ENCODE results near the gene KRTAP3-3. TPM values are rescaled to one million over a fixed set of nuclear protein-coding genes. Genes with fewer than 3 reads are reported as not detected.

KRTAP3-3 gene
- total and polyA plus RNA-seq, 2 donors: 0.87 TPM; not detected in 1

DNA sequence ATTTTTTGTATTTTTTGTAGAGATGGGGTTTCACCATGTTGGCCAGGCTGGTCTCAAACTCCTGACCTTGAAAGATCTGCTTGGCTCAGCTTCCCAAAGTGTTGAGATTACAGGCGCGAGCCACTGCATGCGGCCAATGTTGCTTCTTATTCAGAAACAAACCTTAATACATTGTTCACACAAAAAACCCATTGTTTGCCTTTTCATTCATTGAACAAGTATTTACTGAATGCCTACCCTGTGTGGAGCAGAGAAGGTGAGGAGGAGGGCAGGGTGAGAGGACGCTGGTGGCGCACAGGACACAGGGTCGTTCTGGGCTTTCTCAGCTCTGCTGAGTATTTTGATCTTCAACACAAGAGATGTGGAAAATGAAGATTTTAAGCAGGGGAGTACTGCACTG, 48.5 kb downstream of the KRTAP3-3 start:
- no peak for DNase-seq (ENCODE audit: low read depth in 6 of 9, low spot score in 9 of 9)
- no peaks in the 10 kb centered on the region for H3K4me1 ChIP-seq (ENCODE audit: control insufficient read depth in 2 of 2, insufficient read depth in 2 of 2, low read length in 2 of 2)
- no peaks in the 10 kb centered on the region for H3K9me3 ChIP-seq (ENCODE audit: control insufficient read depth in 2 of 2, insufficient read depth in 1 of 2, low read length in 1 of 2)
- H3K36me3 ChIP-seq (ENCODE audit: control insufficient read depth in 2 of 2, insufficient read depth in 2 of 2, low read length in 1 of 2): no peaks in the 10 kb centered on the region
- H3K4me3 ChIP-seq (ENCODE audit: low read length in 2 of 2): no peak overlapping the region
- peaks cover 0 to 5% of the 10 kb centered on the region in 2 donors for H3K27me3 ChIP-seq (ENCODE audit: control insufficient read depth in 2 of 2, insufficient read depth in 1 of 2, low read length in 1 of 2)
- 96% methylated on average over 6 of the region's 6 CpGs for WGBS
- H3K27ac ChIP-seq (ENCODE audit: low read depth in 1 of 2, low read length in 1 of 2): no peak overlapping the region

- no peaks in the 10 kb centered on the region for H3K36me3 ChIP-seq (ENCODE audit: control insufficient read depth in 2 of 2, insufficient read depth in 2 of 2, low read length in 1 of 2)
- H3K4me1 ChIP-seq (ENCODE audit: control insufficient read depth in 2 of 2, insufficient read depth in 2 of 2, low read length in 2 of 2): no peaks in the 10 kb centered on the region
- no peak for DNase-seq (ENCODE audit: low read depth in 6 of 9, low spot score in 9 of 9)
- WGBS: 67% methylated on average over 1 of the region's 1 CpG
- H3K4me3 ChIP-seq (ENCODE audit: low read length in 2 of 2): no peak overlapping the region
- no peaks in the 10 kb centered on the region for H3K9me3 ChIP-seq (ENCODE audit: control insufficient read depth in 2 of 2, insufficient read depth in 1 of 2, low read length in 1 of 2)
- no peak overlapping the region for H3K27ac ChIP-seq (ENCODE audit: low read depth in 1 of 2, low read length in 1 of 2)
- H3K27me3 ChIP-seq (ENCODE audit: control insufficient read depth in 2 of 2, insufficient read depth in 1 of 2, low read length in 1 of 2): peaks cover 0 to 5% of the 10 kb centered on the region in 2 donors
Measured at GRCh38 chr17:40944531-40944930, 49.4 kb downstream of the KRTAP3-3 start.

Other genes with a start within 250 kb of the KRTAP3-3 start
Only the 30 nearest of the 36 such genes appear.
- 0.05 TPM for gene KRT28, start 194.2 kb downstream of the KRTAP3-3 start, total RNA-seq
- gene KRT28, start 194.2 kb downstream of the KRTAP3-3 start, polyA plus RNA-seq: 0.37 TPM
- gene KRT10, start 171.6 kb downstream of the KRTAP3-3 start, total RNA-seq: 21.1 TPM
- 445 TPM for gene KRT10, start 171.6 kb downstream of the KRTAP3-3 start, polyA plus RNA-seq
- 0.52 TPM for gene KRT12, start 126.9 kb downstream of the KRTAP3-3 start, total RNA-seq
- 1.6 TPM for gene KRT12, start 126.9 kb downstream of the KRTAP3-3 start, polyA plus RNA-seq
- gene KRT20, start 108.9 kb downstream of the KRTAP3-3 start, total RNA-seq: 0.85 TPM
- 3.8 TPM for gene KRT20, start 108.9 kb downstream of the KRTAP3-3 start, polyA plus RNA-seq
- 1.5 TPM for gene KRT23, start 56.5 kb downstream of the KRTAP3-3 start, total RNA-seq
- gene KRT23, start 56.5 kb downstream of the KRTAP3-3 start, polyA plus RNA-seq: 30.7 TPM
- not detected for gene KRT39, start 27.2 kb downstream of the KRTAP3-3 start, total RNA-seq
- gene KRT39, start 27.2 kb downstream of the KRTAP3-3 start, polyA plus RNA-seq: 0.23 TPM
- gene KRT40, start 9.8 kb downstream of the KRTAP3-3 start, total RNA-seq: 0.09 TPM
- gene KRT40, start 9.8 kb downstream of the KRTAP3-3 start, polyA plus RNA-seq: 0.11 TPM
- gene KRTAP3-2, start 5.7 kb upstream of the KRTAP3-3 start, total RNA-seq: not detected
- gene KRTAP3-2, start 5.7 kb upstream of the KRTAP3-3 start, polyA plus RNA-seq: 0.09 TPM
- not detected for gene KRTAP3-1, start 15.0 kb upstream of the KRTAP3-3 start, total RNA-seq
- 0.09 TPM for gene KRTAP3-1, start 15.0 kb upstream of the KRTAP3-3 start, polyA plus RNA-seq
- gene KRTAP1-5, start 33.0 kb upstream of the KRTAP3-3 start, total RNA-seq: not detected
- 0.05 TPM for gene KRTAP1-5, start 33.0 kb upstream of the KRTAP3-3 start, polyA plus RNA-seq
- gene KRTAP1-4, start 36.0 kb upstream of the KRTAP3-3 start, total RNA-seq: not detected
- not detected for gene KRTAP1-4, start 36.0 kb upstream of the KRTAP3-3 start, polyA plus RNA-seq
- gene KRTAP1-3, start 40.7 kb upstream of the KRTAP3-3 start, total RNA-seq: not detected
- gene KRTAP1-3, start 40.7 kb upstream of the KRTAP3-3 start, polyA plus RNA-seq: not detected
- gene KRTAP1-1, start 47.3 kb upstream of the KRTAP3-3 start, total RNA-seq: not detected
- gene KRTAP1-1, start 47.3 kb upstream of the KRTAP3-3 start, polyA plus RNA-seq: 0.14 TPM
- not detected for gene KRTAP2-1, start 53.2 kb upstream of the KRTAP3-3 start, total RNA-seq
- gene KRTAP2-1, start 53.2 kb upstream of the KRTAP3-3 start, polyA plus RNA-seq: 0.05 TPM
- gene KRTAP2-2, start 61.1 kb upstream of the KRTAP3-3 start, total RNA-seq: not detected
- gene KRTAP2-2, start 61.1 kb upstream of the KRTAP3-3 start, polyA plus RNA-seq: not detected
- gene KRTAP2-3, start 66.0 kb upstream of the KRTAP3-3 start, total RNA-seq: not detected
- gene KRTAP2-3, start 66.0 kb upstream of the KRTAP3-3 start, polyA plus RNA-seq: 0.18 TPM
- not detected for gene KRTAP2-4, start 71.7 kb upstream of the KRTAP3-3 start, total RNA-seq
- gene KRTAP2-4, start 71.7 kb upstream of the KRTAP3-3 start, polyA plus RNA-seq: not detected
- gene KRTAP4-7, start 90.0 kb upstream of the KRTAP3-3 start, total RNA-seq: not detected
- gene KRTAP4-7, start 90.0 kb upstream of the KRTAP3-3 start, polyA plus RNA-seq: not detected
- gene KRTAP4-8, start 104.0 kb upstream of the KRTAP3-3 start, total RNA-seq: not detected
- 0.02 TPM for gene KRTAP4-8, start 104.0 kb upstream of the KRTAP3-3 start, polyA plus RNA-seq
- gene KRTAP4-16, start 108.0 kb upstream of the KRTAP3-3 start, total RNA-seq: not detected
- gene KRTAP4-16, start 108.0 kb upstream of the KRTAP3-3 start, polyA plus RNA-seq: not detected
- not detected for gene KRTAP4-9, start 111.2 kb upstream of the KRTAP3-3 start, total RNA-seq
- not detected for gene KRTAP4-9, start 111.2 kb upstream of the KRTAP3-3 start, polyA plus RNA-seq
- not detected for gene KRTAP4-11, start 124.2 kb upstream of the KRTAP3-3 start, total RNA-seq
- not detected for gene KRTAP4-11, start 124.2 kb upstream of the KRTAP3-3 start, polyA plus RNA-seq
- not detected for gene KRTAP4-12, start 130.0 kb upstream of the KRTAP3-3 start, total RNA-seq
- not detected for gene KRTAP4-12, start 130.0 kb upstream of the KRTAP3-3 start, polyA plus RNA-seq
- gene KRTAP4-6, start 146.4 kb upstream of the KRTAP3-3 start, total RNA-seq: not detected
- not detected for gene KRTAP4-6, start 146.4 kb upstream of the KRTAP3-3 start, polyA plus RNA-seq
- gene KRTAP4-5, start 155.7 kb upstream of the KRTAP3-3 start, total RNA-seq: not detected
- gene KRTAP4-5, start 155.7 kb upstream of the KRTAP3-3 start, polyA plus RNA-seq: not detected
- not detected for gene KRTAP4-4, start 166.6 kb upstream of the KRTAP3-3 start, total RNA-seq
- not detected for gene KRTAP4-4, start 166.6 kb upstream of the KRTAP3-3 start, polyA plus RNA-seq
- not detected for gene KRTAP4-3, start 174.1 kb upstream of the KRTAP3-3 start, total RNA-seq
- not detected for gene KRTAP4-3, start 174.1 kb upstream of the KRTAP3-3 start, polyA plus RNA-seq
- not detected for gene KRTAP4-2, start 184.1 kb upstream of the KRTAP3-3 start, total RNA-seq
- gene KRTAP4-2, start 184.1 kb upstream of the KRTAP3-3 start, polyA plus RNA-seq: not detected
- gene KRTAP4-1, start 190.7 kb upstream of the KRTAP3-3 start, total RNA-seq: not detected
- not detected for gene KRTAP4-1, start 190.7 kb upstream of the KRTAP3-3 start, polyA plus RNA-seq
- not detected for gene KRTAP9-1, start 195.7 kb upstream of the KRTAP3-3 start, total RNA-seq
- gene KRTAP9-1, start 195.7 kb upstream of the KRTAP3-3 start, polyA plus RNA-seq: not detected